Neural cell (in vitro differentiated cells): Measurements from ENCODE around the gene FAM177B. TPM values are rescaled to one million over a fixed set of nuclear protein-coding genes. Genes with fewer than 3 reads are reported as not detected.
"Not testable (repeated sequence)": the region's sequence is repeated elsewhere in the genome, so short reads cannot be mapped to it uniquely, and the experiment has no call there.

ENCODE experiments used
- H2AFZ ChIP-seq: fragments of 200-600, 300-800 bp; sonication (generic), shearing (Covaris generic); 2 replicates; pipeline ENCODE4 v1.6.0; 2014; ENCODE audit warnings: low read depth, mild to moderate bottlenecking, antibody characterized with exemption, low read length, moderate library complexity
- H3F3A ChIP-seq: fragments of 200-600 bp; shearing (Covaris generic); 2 replicates; pipeline ENCODE4 v1.6.1; 2016; ENCODE audit warnings: mild to moderate bottlenecking, moderate library complexity, mixed read lengths, antibody characterized with exemption, low read length; ENCODE audit not compliant: insufficient read depth, poor library complexity, severe bottlenecking
- H3K27ac ChIP-seq: fragments of 200-600, 300-800 bp; sonication (generic), shearing (Covaris generic); 2 replicates; pipeline ENCODE4 v1.5.1; 2014; ENCODE audit warnings: mild to moderate bottlenecking, low read length, moderate library complexity
- H3K27me3 ChIP-seq: fragments of 300-800, 200-600 bp; sonication (generic), shearing (Covaris generic); 2 replicates; pipeline ENCODE4 v1.6.0; 2014; ENCODE audit warnings: mild to moderate bottlenecking, low read depth, low read length, moderate library complexity; ENCODE audit not compliant: insufficient read depth
- H3K36me3 ChIP-seq: fragments of 300-800, 200-600 bp; sonication (generic), shearing (Covaris generic); 2 replicates; pipeline ENCODE4 v1.5.1; 2014; ENCODE audit warnings: mild to moderate bottlenecking, antibody characterized with exemption, low read length, moderate library complexity; ENCODE audit not compliant: insufficient read depth
- H3K4me2 ChIP-seq: fragments of 300-800, 200-600 bp; sonication (generic), shearing (Covaris generic); 2 replicates; pipeline ENCODE4 v1.6.0; 2014; ENCODE audit warnings: mild to moderate bottlenecking, low read length
- H3K4me3 ChIP-seq: fragments of 300-800, 200-600 bp; sonication (generic), shearing (Covaris generic); 2 replicates; pipeline ENCODE4 v1.5.1; 2014; ENCODE audit warnings: mild to moderate bottlenecking, low read length, moderate library complexity
- H3K79me2 ChIP-seq: fragments of 200-600 bp; shearing (Covaris generic); replicated peaks from 2 replicates; pipeline ENCODE4 v1.6.0; 2014; ENCODE audit warnings: mild to moderate bottlenecking, low read length, moderate library complexity; ENCODE audit not compliant: insufficient read depth
- H3K9ac ChIP-seq: fragments of 300-800, 200-600 bp; sonication (generic), shearing (Covaris generic); 2 replicates; pipeline ENCODE4 v1.6.1; 2016; ENCODE audit warnings: mild to moderate bottlenecking, low read length, mixed read lengths
- H3K9me2 ChIP-seq: fragments of 200-600 bp; shearing (Covaris generic); 2 replicates; pipeline ENCODE4 v1.6.1; 2016; ENCODE audit warnings: mild to moderate bottlenecking, low read length, mixed read lengths; ENCODE audit not compliant: insufficient read depth
- H3K9me3 ChIP-seq: fragments of 200-600, 300-800 bp; sonication (generic), shearing (Covaris generic); 2 replicates; pipeline ENCODE4 v1.6.1; 2016; ENCODE audit warnings: mild to moderate bottlenecking, mixed run types, low read length, moderate library complexity, mixed read lengths
- H4K20me1 ChIP-seq: fragments of 200-600 bp; shearing (Covaris generic); 2 replicates; pipeline ENCODE4 v1.6.1; 2016; ENCODE audit warnings: mild to moderate bottlenecking, mixed run types; ENCODE audit not compliant: insufficient read depth
- EP300 ChIP-seq: fragments of 450-650 bp; conservative IDR thresholded peaks from 2 replicates; pipeline ENCODE4 v1.6.1; 2014; ENCODE audit warnings: antibody characterized with exemption, mild to moderate bottlenecking, moderate library complexity; ENCODE audit not compliant: poor library complexity, severe bottlenecking
- EZH2 ChIP-seq: fragments of 200-600, 300-800 bp; shearing (Covaris generic), sonication (generic); IDR thresholded peaks from 2 replicates; pipeline ENCODE4 v1.6.1; 2014; ENCODE audit warnings: antibody characterized with exemption, low read length, borderline replicate concordance, mild to moderate bottlenecking; ENCODE audit not compliant: insufficient read depth, poor library complexity, severe bottlenecking
- MXI1 ChIP-seq: fragments of 450-650 bp; conservative IDR thresholded peaks from 2 replicates; pipeline ENCODE4 v1.6.1; 2014; ENCODE audit warnings: antibody characterized with exemption, mild to moderate bottlenecking; ENCODE audit not compliant: poor library complexity, severe bottlenecking
- POLR2AphosphoS5 ChIP-seq: IDR thresholded peaks from 2 replicates; pipeline ENCODE4 v1.6.1; 2012
- RAD21 ChIP-seq: fragments of 450-650 bp; conservative IDR thresholded peaks from 2 replicates; pipeline ENCODE4 v1.6.1; 2014; ENCODE audit warnings: antibody characterized with exemption, mild to moderate bottlenecking, moderate library complexity
- SMC3 ChIP-seq: fragments of 450-650 bp; conservative IDR thresholded peaks from 2 replicates; pipeline ENCODE4 v1.6.1; 2014; ENCODE audit warnings: antibody characterized with exemption, mild to moderate bottlenecking, moderate library complexity; ENCODE audit not compliant: poor library complexity
- TAF1 ChIP-seq: IDR thresholded peaks from 2 replicates; pipeline ENCODE4 v1.6.1; 2012; ENCODE audit warnings: low read depth
- polyA plus RNA-seq: library from polyadenylated mRNA; depleted of rRNA; stranded (reverse); fragments of >200 nt; gene quantifications from 2 replicates; pipeline ENCODE4 v1.2.3, GENCODE V29; 2014
- TF ChIP-seq, protein P1 (sequence below): IDR thresholded peaks from 2 replicates; pipeline ENCODE4 v1.6.1; 2012; ENCODE audit warnings: borderline replicate concordance
- TF ChIP-seq, protein P2 (sequence below): fragments of 450-650 bp; IDR thresholded peaks from 2 replicates; pipeline ENCODE4 v1.5.1; 2014; ENCODE audit warnings: antibody characterized with exemption, mild to moderate bottlenecking, moderate library complexity; ENCODE audit not compliant: poor library complexity, severe bottlenecking

Gene FAM177B
- polyA plus RNA-seq, 1 donor from 2014 or later = not detected

- Histone ChIP-seq H3K4me2 (no peak overlapping the region), H3K9me3 (no peaks in the 10 kb centered on the region), H4K20me1 (no peaks in the 10 kb centered on the region), H3K27ac (no peak overlapping the region), H3K79me2 (no peaks in the 10 kb centered on the region), H3K4me3 (no peak overlapping the region), H3F3A (no peaks in the 10 kb centered on the region), H3K36me3 (no peaks in the 10 kb centered on the region), H2AFZ (no peak overlapping the region), H3K9me2 (no peaks in the 10 kb centered on the region), H3K9ac (no peak overlapping the region), H3K27me3 (no peaks in the 10 kb centered on the region)
- TF ChIP-seq POLR2AphosphoS5 (no peak), TAF1 (no peak), MXI1 (no peak), EZH2 (no peak), EP300 (no peak), RAD21 (no peak), SMC3 (no peak)
- TF ChIP-seq, protein P1, sequence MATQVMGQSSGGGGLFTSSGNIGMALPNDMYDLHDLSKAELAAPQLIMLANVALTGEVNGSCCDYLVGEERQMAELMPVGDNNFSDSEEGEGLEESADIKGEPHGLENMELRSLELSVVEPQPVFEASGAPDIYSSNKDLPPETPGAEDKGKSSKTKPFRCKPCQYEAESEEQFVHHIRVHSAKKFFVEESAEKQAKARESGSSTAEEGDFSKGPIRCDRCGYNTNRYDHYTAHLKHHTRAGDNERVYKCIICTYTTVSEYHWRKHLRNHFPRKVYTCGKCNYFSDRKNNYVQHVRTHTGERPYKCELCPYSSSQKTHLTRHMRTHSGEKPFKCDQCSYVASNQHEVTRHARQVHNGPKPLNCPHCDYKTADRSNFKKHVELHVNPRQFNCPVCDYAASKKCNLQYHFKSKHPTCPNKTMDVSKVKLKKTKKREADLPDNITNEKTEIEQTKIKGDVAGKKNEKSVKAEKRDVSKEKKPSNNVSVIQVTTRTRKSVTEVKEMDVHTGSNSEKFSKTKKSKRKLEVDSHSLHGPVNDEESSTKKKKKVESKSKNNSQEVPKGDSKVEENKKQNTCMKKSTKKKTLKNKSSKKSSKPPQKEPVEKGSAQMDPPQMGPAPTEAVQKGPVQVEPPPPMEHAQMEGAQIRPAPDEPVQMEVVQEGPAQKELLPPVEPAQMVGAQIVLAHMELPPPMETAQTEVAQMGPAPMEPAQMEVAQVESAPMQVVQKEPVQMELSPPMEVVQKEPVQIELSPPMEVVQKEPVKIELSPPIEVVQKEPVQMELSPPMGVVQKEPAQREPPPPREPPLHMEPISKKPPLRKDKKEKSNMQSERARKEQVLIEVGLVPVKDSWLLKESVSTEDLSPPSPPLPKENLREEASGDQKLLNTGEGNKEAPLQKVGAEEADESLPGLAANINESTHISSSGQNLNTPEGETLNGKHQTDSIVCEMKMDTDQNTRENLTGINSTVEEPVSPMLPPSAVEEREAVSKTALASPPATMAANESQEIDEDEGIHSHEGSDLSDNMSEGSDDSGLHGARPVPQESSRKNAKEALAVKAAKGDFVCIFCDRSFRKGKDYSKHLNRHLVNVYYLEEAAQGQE = no peak
- TF ChIP-seq, protein P2, sequence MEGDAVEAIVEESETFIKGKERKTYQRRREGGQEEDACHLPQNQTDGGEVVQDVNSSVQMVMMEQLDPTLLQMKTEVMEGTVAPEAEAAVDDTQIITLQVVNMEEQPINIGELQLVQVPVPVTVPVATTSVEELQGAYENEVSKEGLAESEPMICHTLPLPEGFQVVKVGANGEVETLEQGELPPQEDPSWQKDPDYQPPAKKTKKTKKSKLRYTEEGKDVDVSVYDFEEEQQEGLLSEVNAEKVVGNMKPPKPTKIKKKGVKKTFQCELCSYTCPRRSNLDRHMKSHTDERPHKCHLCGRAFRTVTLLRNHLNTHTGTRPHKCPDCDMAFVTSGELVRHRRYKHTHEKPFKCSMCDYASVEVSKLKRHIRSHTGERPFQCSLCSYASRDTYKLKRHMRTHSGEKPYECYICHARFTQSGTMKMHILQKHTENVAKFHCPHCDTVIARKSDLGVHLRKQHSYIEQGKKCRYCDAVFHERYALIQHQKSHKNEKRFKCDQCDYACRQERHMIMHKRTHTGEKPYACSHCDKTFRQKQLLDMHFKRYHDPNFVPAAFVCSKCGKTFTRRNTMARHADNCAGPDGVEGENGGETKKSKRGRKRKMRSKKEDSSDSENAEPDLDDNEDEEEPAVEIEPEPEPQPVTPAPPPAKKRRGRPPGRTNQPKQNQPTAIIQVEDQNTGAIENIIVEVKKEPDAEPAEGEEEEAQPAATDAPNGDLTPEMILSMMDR = no peak
Measured at GRCh38 chr1:222761083-222761482, 24.1 kb downstream of the FAM177B start.

GRCh38 chr1:222762178-222762577, 25.2 kb downstream of the FAM177B start:
- not testable (repeated sequence) for H3K9me2 ChIP-seq, H3K79me2 ChIP-seq, H4K20me1 ChIP-seq, H3K36me3 ChIP-seq, H3K9ac ChIP-seq, H3F3A ChIP-seq, H3K27me3 ChIP-seq, H3K4me3 ChIP-seq, H2AFZ ChIP-seq, H3K4me2 ChIP-seq, H3K27ac ChIP-seq, H3K9me3 ChIP-seq

DNA sequence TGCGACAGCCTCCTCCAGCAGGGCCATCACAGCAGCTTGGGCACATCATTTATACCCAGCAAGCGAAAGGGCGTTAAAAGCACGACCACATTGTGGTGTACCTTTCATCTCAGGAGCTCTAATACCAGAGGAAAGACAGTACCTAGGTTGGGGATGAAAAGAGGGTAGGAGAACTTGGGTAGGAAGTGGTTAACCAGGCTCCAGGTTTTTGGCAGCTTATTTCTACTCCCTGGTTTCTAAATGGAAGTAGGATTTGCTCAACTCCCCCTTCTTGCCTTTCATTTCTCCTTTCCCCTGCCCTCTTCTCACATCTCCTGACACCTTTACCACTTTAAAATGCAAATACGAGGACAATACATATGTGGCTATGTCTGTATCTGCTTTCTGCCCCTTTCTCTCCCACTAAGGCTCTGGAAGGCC, 30.2 kb downstream of the FAM177B start:
- Histone ChIP-seq H3K36me3 (no peaks in the 10 kb centered on the region), H3K9ac (no peak overlapping the region), H3F3A (no peaks in the 10 kb centered on the region), H3K9me3 (peaks cover 6% of the 10 kb centered on the region), H4K20me1 (no peaks in the 10 kb centered on the region), H3K27me3 (no peaks in the 10 kb centered on the region), H3K9me2 (no peaks in the 10 kb centered on the region), H3K79me2 (no peaks in the 10 kb centered on the region), H3K4me3 (no peak overlapping the region), H3K4me2 (no peak overlapping the region), H3K27ac (no peak overlapping the region), H2AFZ (no peak overlapping the region)
- no peak for TF ChIP-seq TAF1
- TF ChIP-seq, protein P1 = no peak
- no peak for TF ChIP-seq EP300
- TF ChIP-seq, protein P2 = no peak
- no peak for TF ChIP-seq MXI1
- TF ChIP-seq EZH2 = no peak
- no peak for TF ChIP-seq RAD21
- no peak for TF ChIP-seq POLR2AphosphoS5
- TF ChIP-seq SMC3 = no peak
